ENCODE measurements around the gene ARNT2. TPM values are rescaled to one million over a fixed set of nuclear protein-coding genes. Genes with fewer than 3 reads are reported as not detected.

The ARNT2 gene
- total RNA-seq, 1 experiment from 2014 or later, result 7.4 TPM

- Histone ChIP-seq H3K9me3 (no peaks in the 10 kb centered on the region), H3K36me3 (no peaks in the 10 kb centered on the region), H3K27me3 (no peaks in the 10 kb centered on the region), H3K4me3 (no peak overlapping the region)
- DNase-seq, result no peak
These were observed 203.3 kb downstream of the ARNT2 start for GRCh38 chr15:80607287-80607980.

- DNase-seq, result no peak
- no peaks in the 10 kb centered on the region for H3K27me3 ChIP-seq
- no peaks in the 10 kb centered on the region for H3K9me3 ChIP-seq
- no peak overlapping the region for H3K4me3 ChIP-seq
- no peaks in the 10 kb centered on the region for H3K36me3 ChIP-seq
These were observed 204.5 kb downstream of the ARNT2 start for GRCh38 chr15:80608688-80609087.

DNA sequence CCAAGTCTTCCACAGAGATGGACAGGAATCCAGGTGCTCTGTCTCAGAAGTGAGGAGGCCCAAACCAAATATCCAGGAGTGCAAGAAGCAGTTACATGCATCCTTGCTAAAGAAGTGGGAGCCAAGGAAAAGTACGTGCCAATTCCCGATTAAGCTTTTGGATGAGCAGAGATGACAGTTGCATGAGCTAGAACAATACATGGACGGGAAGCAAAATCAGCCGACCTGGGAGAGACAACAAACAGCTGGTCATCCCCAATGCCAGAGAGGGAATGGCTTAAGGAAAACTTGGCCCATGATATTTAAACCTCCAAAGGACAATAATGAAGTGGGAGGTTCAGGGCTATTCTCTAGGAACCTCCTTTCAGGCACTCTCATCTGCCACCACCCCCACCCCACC is 204.9 kb downstream of the ARNT2 start:
- H3K9me3 ChIP-seq, result no peaks in the 10 kb centered on the region

GRCh38 chr15:80609512-80609946 is 205.3 kb downstream of the ARNT2 start:
- DNase-seq, result no peak
- H3K4me3 ChIP-seq, result no peak overlapping the region

More for the DNA sequence above, 204.9 kb downstream of the ARNT2 start:
- no peaks in the 10 kb centered on the region for H3K27me3 ChIP-seq
- no peak for DNase-seq
- H3K4me3 ChIP-seq, result no peak overlapping the region
- no peaks in the 10 kb centered on the region for H3K36me3 ChIP-seq

DNA sequence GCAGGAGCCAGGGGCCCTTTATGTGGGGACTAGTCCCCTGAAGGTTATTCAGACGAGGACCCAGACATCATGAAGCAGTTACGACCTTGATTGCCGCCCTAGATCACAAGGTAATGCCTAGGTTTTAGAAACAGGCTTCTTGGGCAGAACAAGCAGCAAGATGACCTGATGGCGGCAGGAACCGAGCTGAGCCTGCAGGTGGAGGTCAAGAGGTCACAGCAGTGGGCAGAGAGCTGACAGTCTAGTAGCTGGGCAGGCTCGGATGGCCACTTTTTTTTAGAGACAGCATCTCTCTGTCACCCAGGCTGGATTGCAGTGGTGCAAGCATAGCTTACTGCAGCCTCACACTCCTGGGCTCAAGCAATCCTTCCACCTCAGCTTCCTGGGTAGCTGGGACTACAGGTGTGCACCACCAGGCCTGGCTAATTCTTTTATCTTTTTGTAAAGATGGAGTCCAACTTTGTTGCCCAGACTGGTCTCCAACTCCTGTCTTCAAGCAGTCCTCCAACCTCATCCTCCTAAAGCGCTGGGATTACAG is 207.4 kb downstream of the ARNT2 start:
- H3K9me3 ChIP-seq, result no peaks in the 10 kb centered on the region
- no peaks in the 10 kb centered on the region for H3K27me3 ChIP-seq
- no peak overlapping the region for H3K4me3 ChIP-seq
- H3K36me3 ChIP-seq, result no peaks in the 10 kb centered on the region
- DNase-seq, result no peak

More at GRCh38 chr15:80609512-80609946, 205.3 kb downstream of the ARNT2 start:
- Histone ChIP-seq H3K27me3 (no peaks in the 10 kb centered on the region), H3K9me3 (no peaks in the 10 kb centered on the region), H3K36me3 (no peaks in the 10 kb centered on the region)

DNA sequence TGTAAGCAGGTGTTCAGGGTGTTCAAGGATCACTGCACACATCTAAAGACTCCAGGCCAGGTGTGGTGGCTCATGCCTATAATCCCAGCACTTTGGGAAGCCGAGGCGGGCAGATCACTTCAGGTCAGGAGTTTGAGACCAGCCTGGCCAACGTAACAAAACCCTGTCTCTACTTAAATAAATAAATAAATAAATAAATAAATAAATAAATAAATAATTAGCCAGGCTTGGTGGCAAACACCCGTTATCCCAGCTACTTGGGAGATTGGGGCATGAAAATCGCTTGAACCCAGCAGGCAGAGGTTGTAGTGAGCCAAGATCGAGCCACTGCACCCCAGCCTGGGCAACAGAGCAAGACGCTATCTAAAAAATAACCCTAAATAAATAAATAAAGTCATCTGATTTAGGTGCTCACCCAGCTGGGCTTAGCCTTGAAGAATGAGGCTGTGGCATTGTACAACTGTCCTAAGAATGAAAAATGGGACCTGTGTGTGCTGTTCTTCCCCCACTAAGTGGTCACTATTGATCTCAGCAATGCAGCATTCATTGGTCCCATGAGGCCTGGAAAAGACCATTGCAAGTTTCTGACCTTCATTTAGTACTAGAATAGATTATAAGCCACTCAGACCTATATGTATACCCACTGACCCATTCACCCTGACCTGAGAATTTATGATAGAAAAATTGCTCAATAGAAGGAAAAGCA is 208.1 kb downstream of the ARNT2 start:
- Histone ChIP-seq H3K27me3 (no peaks in the 10 kb centered on the region), H3K9me3 (no peaks in the 10 kb centered on the region), H3K4me3 (no peak overlapping the region), H3K36me3 (no peaks in the 10 kb centered on the region)
- DNase-seq, result no peak

DNA sequence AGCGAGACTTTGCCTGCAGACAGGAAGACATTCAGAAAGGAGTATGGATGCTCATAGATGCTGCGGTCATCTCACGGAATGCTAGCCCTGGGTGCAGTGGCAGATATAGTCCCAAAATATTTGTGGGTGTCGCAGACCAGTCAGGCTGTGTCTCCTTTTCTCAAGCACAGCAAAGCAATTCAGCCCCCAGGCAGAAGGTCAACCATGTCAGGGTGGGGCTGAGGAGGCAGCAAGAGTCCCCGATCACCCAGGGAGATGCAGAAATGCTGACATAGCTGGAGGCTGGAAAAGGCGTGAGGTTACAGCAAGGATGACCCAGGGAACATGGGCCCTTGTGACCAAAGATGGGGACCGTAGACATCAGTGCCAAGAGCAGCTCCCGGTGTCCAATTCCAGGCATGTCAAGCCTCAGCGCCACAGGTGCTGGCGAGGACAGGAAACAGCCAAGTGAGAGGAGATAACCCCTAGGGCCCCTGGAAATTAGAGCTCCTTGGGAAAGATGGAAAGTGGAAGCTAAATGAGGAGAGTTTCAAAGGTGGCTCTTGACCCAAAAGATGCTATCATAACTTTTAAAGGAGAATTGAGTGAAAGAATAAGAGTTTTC is 209.7 kb downstream of the ARNT2 start:
- DNase-seq, result no peak
- Histone ChIP-seq H3K9me3 (no peaks in the 10 kb centered on the region), H3K36me3 (no peaks in the 10 kb centered on the region), H3K27me3 (no peaks in the 10 kb centered on the region), H3K4me3 (no peak overlapping the region)

DNA sequence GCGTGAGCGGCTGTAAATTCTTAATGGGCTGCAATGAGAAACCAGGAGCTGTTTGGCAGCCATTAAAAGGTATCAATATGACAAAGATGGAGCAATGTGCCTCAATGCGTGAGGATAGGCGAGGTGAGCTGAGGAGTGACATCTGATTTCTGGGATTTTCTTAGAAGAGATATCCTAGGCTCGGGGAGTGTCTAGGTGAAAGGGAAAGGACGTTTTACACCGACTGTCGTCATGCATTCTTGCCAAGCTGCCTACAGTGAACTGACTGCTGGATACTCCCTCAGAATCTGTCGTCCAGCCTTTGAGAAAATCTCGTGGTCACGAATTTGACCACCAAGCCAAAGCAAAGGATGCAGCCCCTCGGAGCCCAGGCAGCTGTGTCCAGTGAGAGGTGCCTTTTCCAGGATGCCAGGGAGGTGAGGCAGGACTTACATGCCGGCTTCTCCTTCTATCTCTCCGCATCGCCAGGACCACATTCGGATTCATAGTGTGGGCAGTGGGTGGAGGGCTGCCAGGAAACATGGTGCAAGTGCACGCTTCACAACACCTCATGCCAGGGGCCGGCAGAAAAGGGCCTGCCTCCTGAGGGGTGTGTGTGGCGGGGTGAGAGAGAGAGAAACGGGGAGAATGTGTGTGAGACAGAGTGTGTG is 210.7 kb downstream of the ARNT2 start:
- DNase-seq, result no peak
- Histone ChIP-seq H3K27me3 (no peaks in the 10 kb centered on the region), H3K36me3 (no peaks in the 10 kb centered on the region), H3K4me3 (no peak overlapping the region), H3K9me3 (no peaks in the 10 kb centered on the region)

- no peaks in the 10 kb centered on the region for H3K27me3 ChIP-seq
- DNase-seq, result no peak
- no peak overlapping the region for H3K4me3 ChIP-seq
- H3K36me3 ChIP-seq, result no peaks in the 10 kb centered on the region
- H3K9me3 ChIP-seq, result no peaks in the 10 kb centered on the region
These were observed 211.2 kb downstream of the ARNT2 start for GRCh38 chr15:80615361-80615736.

DNA sequence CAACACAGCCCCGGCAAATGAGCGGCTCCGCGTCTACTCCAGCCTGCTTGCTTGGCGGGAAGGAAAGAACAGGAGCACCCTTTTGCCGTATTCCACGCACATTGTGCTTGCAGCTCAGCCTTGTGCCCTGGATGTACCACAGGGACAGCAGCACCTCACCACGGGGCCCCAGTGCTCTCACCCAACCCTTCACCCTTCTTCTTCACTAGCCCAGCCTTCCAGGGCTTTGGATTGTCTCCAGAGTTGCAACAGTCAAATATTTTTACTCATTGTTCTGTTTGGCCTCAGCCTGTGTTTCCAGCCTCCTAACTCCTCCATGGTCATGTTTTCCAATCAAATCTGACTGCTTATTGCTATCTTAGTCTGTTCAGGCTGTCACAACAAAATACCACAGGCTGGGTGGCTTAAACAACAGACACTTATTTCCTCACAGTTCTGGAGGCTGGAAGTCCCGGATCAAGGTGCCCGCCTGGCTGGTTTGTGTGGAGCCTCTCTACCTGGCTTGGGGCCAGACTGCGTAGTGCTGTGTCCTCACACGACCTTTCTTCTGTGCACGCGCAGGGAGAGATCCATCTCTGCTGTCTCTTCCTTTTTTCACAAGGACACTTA is 211.7 kb downstream of the ARNT2 start:
- H3K4me3 ChIP-seq, result no peak overlapping the region
- no peaks in the 10 kb centered on the region for H3K36me3 ChIP-seq
- DNase-seq, result peak; percentile 53
- no peaks in the 10 kb centered on the region for H3K27me3 ChIP-seq
- H3K9me3 ChIP-seq, result no peaks in the 10 kb centered on the region

DNA sequence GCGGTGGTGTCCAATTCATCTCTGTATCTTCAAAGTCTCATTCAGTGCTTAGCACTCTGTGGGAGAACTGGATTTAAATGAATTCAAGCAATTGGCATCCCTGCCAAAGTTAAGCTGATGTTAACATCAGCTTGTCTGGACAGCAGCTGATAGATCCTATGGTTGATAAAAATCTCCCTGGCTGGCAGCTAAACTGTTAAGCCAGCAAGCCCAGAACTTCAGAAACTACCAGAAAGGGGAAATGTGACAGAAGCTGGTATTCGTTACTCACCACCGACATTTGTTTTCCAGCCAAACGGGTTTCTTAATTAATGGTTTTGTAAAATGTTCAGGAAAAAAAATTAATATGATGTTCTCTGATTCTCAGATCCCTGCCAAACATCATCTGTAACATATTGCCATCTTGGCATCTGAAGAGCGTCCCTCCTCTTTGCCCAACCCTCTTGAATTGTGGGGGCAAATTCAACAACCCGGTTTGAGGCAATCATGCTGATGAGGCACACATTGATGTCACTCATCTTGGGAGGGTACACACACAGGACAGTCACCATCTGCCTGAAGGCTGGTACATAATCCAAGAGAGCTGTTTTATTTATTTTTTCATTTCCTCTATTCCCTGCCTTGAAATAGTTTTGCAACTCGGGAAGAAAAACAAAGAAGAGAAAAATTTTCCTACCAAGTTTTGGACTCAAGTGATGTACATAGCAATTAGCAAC is 214.7 kb downstream of the ARNT2 start:
- no peak for DNase-seq
- no peaks in the 10 kb centered on the region for H3K36me3 ChIP-seq
- peaks cover 10% of the 10 kb centered on the region for H3K9me3 ChIP-seq
- H3K27me3 ChIP-seq, result no peaks in the 10 kb centered on the region
- H3K4me3 ChIP-seq, result no peak overlapping the region

DNA sequence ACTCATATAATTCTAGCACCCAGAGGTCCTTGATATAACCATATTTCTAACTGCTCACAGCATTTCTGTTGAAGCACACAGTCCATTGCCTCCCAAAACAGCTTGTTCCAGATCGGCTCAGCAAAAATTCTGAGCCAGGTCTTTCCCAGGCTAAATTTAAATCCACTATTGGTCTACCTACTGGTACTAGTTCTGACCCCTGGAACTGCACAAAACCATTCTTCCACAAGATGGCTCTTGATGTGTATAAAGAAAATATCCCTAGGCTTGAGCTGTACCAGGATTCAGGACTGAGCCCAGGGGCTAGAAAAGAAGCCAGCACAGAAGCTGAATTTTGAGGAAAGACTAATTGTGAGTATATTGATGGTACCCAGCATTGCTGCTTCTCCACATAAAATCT is 215.5 kb downstream of the ARNT2 start:
- Histone ChIP-seq H3K36me3 (no peaks in the 10 kb centered on the region), H3K4me3 (no peak overlapping the region), H3K27me3 (no peaks in the 10 kb centered on the region), H3K9me3 (peaks cover 11% of the 10 kb centered on the region)
- no peak for DNase-seq

DNA sequence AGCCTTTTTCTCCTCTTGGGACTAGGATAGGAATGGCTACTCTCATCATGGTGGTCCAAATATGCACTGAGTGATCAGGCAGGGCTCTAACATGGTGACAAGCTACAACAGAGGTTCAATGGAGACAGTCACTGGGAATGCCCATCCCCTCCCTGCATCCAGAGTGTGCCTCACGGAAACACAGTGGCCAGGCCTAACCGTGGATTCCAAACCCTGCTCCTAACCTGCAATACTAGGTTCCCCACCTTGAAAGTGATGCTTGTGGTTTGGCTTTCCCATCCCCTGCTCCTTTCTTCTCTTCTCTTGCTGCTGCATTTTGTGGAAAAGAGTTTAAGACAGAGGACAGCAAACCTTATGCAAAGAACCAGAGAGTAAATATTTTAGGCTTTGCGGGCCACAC is 216.0 kb downstream of the ARNT2 start:
- no peak for DNase-seq
- peaks cover 11% of the 10 kb centered on the region for H3K9me3 ChIP-seq
- no peaks in the 10 kb centered on the region for H3K36me3 ChIP-seq
- no peaks in the 10 kb centered on the region for H3K27me3 ChIP-seq
- no peak overlapping the region for H3K4me3 ChIP-seq

- H3K4me3 ChIP-seq, result no peak overlapping the region
- no peaks in the 10 kb centered on the region for H3K36me3 ChIP-seq
- H3K9me3 ChIP-seq, result peaks cover 11% of the 10 kb centered on the region
- no peaks in the 10 kb centered on the region for H3K27me3 ChIP-seq
- DNase-seq, result no peak
These were observed 216.7 kb downstream of the ARNT2 start for GRCh38 chr15:80620931-80621330.

GRCh38 chr15:80626643-80627120 is 222.5 kb downstream of the ARNT2 start:
- H3K27me3 ChIP-seq, result no peaks in the 10 kb centered on the region
- H3K4me3 ChIP-seq, result no peak overlapping the region
- H3K36me3 ChIP-seq, result no peaks in the 10 kb centered on the region
- no peak for DNase-seq
- H3K9me3 ChIP-seq, result peaks cover 11% of the 10 kb centered on the region

GRCh38 chr15:80629355-80629754 is 225.2 kb downstream of the ARNT2 start:
- Histone ChIP-seq H3K36me3 (no peaks in the 10 kb centered on the region), H3K9me3 (no peaks in the 10 kb centered on the region), H3K4me3 (no peak overlapping the region), H3K27me3 (no peaks in the 10 kb centered on the region)
- no peak for DNase-seq
